IPS-18c (cell line): ENCODE results near the gene RNF144B.

Source experiments
- H3K4me3 ChIP-seq: 2 replicates; pipeline ENCODE4 v1.7.0; 2013; ENCODE audit warnings: low read depth, mild to moderate bottlenecking, low read length, moderate library complexity; ENCODE audit not compliant: insufficient read depth
- H3K9me3 ChIP-seq: one replicate; pipeline ENCODE4 v1.6.1; 2013; ENCODE audit warnings: mild to moderate bottlenecking, low read length, moderate library complexity; ENCODE audit not compliant: control insufficient read depth, insufficient read depth

The RNF144B gene

DNA sequence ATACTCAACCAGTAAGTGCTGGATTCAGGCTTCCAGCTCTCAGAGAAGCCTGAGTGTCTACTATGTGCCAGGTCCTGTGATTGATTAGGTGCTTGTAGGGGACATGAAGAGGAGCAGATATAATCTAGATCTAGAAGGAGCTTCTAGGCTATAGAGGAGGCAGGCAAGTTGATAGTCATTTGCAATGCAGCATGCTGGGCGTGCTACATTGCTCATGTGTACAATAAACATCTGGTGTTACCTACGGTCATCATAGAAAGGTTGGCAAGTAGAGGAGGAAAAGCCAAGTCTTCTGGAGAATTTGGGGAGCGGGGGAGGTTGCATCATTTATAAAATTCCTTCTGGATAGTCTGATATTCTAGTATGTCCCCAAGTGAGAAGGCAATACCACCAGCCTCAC is 33.2 kb downstream of the RNF144B start:
- Histone ChIP-seq H3K4me3 (no peak overlapping the region), H3K9me3 (no peaks in the 10 kb centered on the region)

DNA sequence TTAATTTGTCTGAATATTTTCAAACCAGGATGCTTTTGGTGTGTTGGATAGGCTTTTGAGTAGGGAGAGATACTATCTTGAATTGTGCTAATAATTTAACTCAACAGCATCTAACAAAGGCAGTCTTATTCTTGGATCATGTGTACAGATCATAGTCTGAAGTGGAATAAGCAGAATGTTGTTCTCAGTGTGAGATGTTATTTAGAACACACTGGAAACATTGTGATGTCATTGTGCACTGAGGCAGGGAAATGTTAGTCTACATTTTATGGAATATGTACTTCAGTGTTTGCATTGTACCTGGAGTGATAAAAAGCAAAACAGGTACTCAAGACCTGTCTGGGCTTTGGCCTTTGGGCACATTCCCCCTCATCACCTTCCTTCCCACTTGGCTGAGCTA is 35.0 kb downstream of the RNF144B start:
- Histone ChIP-seq H3K9me3 (no peaks in the 10 kb centered on the region), H3K4me3 (no peak overlapping the region)

DNA sequence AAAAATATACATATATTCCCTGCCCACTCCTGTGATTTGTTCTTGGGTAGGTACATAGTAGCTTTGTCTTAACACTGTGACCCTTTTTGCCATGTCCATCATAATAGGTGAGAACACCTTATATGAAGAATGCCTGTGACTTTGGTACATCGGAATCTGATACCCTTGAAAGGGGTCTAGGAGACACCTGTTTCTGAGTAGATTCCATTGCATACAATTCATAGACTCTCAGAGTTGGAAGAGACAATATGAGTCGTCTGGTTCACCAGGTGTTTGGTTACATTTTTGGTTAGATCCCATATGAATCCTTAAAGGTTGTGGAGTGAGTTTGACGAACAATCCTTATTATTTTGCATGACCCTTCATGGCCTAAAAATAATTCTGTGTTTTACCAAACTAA is 36.3 kb downstream of the RNF144B start:
- Histone ChIP-seq H3K9me3 (no peaks in the 10 kb centered on the region), H3K4me3 (no peak overlapping the region)

DNA sequence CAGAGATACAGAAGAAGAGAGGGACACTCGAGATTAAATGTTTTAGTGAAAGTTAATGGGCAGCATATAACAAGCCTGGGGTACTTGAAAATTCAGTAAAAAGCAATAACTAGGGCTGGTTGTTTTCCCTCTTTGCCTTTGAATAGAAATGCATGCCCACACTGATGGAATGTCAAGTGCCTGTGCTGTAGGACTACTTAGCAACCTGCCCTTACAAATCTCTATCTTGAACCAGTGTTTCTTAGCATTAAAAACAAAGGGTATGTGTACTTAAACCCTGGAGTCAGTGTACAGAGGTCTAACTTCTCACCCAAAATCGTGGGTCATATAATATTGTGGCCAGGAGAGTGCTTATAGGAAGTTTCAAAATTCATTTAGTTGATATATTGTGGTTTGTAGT is 37.1 kb downstream of the RNF144B start:
- Histone ChIP-seq H3K9me3 (no peaks in the 10 kb centered on the region), H3K4me3 (no peak overlapping the region)

DNA sequence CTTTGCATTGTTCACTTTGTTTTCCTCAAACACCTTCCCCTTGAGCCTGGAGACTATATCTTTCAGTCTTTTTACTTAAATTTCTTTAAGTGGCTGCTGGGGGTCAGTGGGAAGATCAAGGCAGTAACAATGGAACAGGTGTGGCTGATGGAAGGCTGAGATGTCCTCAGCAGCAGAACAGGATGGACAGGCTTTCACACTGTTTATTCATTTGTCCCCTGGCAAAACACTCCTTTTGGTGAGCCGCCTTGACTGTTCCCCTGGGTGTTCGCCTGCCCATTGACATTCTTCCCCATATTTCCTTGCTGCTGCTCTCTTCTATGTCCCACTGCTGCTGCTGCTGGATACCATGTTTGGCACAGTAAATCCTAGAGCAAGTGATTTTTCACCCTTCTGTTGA is 38.1 kb downstream of the RNF144B start:
- Histone ChIP-seq H3K4me3 (no peak overlapping the region), H3K9me3 (no peaks in the 10 kb centered on the region)

DNA sequence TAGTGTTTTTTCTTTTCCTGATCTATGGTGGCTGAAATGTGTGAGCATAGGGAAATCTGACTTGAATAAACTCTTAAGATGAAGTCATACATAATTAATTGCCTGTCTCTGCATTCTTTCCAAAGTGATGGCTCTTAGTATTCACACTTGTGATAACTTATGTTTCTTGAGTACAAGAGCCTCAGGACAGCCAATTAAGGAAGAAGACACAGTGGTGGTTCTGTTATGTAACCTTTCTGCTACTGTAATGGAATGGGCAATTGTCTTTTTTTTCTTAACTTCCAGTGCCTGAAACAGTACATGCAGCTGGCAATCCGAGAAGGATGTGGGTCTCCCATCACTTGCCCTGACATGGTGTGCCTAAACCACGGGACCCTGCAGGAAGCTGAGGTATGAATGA is 40.1 kb downstream of the RNF144B start:
- Histone ChIP-seq H3K9me3 (no peaks in the 10 kb centered on the region), H3K4me3 (no peak overlapping the region)

DNA sequence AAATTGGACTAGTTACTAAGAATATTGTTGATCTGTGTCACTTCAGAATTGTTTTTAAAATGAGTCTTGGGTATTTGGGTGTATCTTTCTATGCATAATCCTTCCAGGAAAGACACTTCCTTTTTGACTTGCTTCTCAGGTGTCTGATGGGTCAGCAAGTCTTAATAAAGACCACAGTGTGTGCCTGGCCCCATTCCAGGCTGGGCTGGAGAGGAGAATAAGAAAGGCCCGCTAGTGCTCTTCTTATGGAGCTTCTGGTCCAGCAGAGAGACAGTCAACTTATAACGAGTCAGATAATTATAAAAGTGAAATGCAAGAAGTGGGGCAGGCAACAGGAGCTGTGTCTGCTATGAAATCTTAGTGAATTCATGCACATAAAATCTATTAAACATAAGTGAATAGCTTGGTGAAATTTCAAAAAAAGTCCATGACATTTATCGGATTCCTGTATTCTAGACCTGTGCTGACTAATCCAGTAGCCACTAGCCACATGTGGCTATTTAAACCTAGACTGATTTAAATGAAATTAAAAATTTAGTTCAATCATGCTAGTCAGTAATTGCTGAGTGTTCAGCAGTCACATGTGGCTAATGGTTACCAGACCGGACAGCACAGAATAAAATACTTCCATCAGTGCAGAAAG is 42.6 kb downstream of the RNF144B start:
- Histone ChIP-seq H3K4me3 (no peak overlapping the region), H3K9me3 (no peaks in the 10 kb centered on the region)

DNA sequence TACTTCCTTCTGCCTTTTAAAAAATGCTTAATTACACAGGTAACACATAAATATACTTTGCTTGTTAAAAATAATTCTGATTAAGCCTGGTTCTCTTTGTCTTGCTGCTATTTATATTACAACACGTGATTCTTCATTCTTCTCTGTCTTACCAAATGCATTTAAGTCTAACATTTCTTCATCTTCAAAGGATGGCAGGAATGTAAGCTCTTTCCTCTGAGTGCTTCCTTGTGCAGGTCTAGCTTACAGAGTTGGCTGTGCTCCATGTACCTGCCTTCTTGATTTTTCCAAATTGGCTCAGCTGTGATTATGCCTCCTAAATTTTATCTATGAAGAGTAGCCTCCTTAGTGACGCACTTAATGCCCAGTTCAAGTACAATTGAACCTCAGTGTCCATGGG is 44.4 kb downstream of the RNF144B start:
- Histone ChIP-seq H3K4me3 (no peak overlapping the region), H3K9me3 (no peaks in the 10 kb centered on the region)

DNA sequence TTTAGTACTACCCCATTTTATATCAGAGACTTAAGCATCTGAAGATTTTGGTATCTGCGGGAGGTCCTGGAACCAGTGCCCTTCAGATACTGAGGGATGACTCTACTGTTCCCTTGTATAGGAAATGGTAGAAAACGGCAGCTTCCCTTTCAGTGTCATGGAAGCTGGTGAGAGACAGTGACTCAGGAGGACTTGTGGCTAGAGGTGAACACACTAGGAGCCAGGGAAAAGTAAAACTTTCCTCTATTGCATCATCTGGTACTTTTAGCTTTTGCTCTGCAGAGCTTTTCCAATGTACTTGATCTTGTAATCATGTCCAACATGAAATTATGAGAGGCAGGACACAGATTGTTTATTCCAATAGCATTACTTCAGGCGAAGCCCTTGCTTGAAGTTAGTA is 45.0 kb downstream of the RNF144B start:
- Histone ChIP-seq H3K4me3 (no peak overlapping the region), H3K9me3 (no peaks in the 10 kb centered on the region)

DNA sequence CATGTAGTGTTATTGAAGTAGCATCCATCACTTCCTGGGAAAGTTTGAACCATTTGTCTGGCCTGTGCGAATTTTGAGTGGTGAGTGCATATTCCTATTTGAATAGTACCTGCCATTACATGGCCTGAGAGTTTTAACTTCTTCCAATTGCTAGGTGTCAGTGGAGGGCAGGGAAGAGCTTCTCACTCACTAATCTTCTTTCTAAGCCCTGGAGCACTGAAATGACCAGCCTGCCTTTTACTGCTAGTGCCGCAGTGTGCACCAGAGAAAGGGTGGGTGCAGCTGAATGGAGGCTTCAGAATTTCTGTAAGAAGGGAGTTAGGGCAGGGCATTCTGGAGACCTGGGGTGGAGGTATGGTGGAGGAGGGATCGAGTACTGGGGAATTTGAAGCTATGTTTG is 45.5 kb downstream of the RNF144B start:
- H3K4me3 ChIP-seq: no peak overlapping the region
- H3K9me3 ChIP-seq: no peaks in the 10 kb centered on the region

DNA sequence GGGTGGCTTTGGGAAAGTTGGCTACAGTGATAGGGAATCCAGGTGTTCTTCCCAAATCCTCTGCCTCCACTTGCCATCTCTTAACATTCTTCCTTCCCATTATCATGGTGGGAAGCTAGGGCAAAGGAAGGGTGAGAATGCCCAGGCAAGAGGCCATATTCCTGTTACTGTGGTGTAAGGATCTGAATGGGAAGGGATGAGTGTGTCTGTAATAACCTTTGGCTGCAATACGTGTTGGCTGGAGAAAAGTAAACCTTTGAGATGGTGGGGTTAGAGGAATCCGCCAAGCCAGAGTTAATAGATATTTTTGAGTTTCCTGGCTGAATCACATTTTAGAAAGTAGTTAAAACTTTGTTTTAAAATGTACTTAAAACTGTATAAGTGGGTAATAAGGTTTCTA is 45.9 kb downstream of the RNF144B start:
- no peaks in the 10 kb centered on the region for H3K9me3 ChIP-seq
- no peak overlapping the region for H3K4me3 ChIP-seq

DNA sequence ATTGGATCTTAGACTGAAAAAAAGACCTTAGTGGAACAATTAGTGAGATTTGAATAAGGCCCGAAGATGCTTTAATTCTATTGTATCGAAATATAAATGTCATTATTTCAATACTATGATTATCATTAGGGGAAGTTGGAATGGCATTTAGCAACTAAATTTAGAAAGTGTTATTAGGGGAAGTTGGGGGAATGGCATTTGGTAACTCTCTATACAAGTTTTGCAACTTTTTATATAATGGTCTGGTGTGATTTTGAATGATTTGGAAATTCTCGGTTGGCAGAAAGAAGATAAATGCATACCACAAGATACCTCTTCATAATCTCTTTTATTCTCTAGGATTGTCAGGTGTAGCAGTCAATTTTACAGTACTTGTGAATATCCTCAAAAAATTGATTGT is 49.2 kb downstream of the RNF144B start:
- H3K9me3 ChIP-seq: no peaks in the 10 kb centered on the region
- H3K4me3 ChIP-seq: no peak overlapping the region

DNA sequence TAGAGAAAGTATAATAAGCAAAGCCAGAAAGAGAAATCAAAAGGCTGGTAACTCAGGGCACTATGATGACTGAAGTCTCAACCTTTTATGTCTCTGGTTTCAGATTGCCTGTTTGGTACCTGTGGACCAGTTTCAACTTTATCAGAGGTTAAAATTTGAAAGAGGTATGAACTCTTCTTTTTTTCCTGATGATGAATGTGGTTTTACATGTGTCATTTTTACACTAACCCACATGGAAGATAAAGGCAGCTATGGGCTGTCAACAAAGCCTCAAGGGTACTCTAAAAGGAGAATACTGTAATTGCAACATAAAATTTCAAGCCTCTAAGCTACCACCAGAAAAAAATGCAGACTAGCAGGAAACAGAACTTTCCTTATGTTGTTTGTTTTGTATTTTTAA is 52.4 kb downstream of the RNF144B start:
- Histone ChIP-seq H3K4me3 (no peak overlapping the region), H3K9me3 (no peaks in the 10 kb centered on the region)

DNA sequence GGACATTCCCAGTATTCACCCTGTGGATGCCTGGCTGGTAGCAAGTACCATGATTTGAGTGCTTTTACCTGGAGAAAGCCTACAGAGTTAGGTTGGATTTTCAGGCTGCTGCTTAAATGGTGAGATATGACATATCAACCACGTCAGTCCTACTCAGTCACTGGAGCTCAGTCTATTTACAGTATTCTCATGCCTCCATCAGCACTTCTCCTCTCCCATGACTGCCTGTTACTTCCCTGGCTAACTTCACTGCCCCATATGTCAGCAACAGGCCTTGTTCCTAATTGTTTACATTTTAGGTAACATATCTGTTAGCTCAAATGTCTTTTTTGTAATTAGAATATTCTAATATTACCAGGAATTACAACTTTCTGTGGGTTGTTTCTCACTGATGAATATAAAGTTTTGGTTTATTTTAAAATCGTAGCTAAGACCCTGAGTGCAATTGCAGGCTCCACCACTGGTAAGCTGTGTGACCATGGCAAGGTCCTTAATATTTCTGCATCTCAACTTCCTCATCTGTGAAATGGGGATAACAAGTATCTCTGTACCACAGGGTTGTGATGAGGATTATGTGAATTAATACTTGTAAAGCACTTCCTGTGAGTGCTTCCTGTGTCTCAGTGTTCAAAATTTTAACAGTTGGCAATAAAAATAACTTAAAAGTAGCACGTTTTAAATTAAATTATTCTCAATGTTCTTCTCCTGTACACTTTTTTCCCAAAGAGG is 54.3 kb downstream of the RNF144B start:
- Histone ChIP-seq H3K4me3 (no peak overlapping the region), H3K9me3 (no peaks in the 10 kb centered on the region)

DNA sequence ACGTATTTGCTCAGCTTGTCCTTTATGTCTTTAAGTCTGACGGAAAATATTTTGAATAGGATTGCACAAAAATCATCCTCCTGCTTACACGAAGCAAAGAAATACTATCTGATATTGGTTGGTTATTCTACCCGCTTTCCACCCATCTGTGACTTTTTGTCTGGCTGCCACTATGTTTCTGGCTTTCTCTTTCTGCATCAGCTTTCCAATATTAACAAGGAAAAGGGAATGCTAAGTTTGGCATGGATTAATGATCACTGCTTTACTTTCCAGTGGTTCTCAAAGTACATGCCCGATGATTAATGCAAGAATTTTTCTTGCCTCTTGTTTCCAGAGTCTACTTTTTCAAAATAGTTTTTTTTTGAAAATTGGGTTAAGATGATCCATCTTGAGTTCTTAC is 57.0 kb downstream of the RNF144B start:
- H3K4me3 ChIP-seq: no peak overlapping the region
- H3K9me3 ChIP-seq: no peaks in the 10 kb centered on the region

DNA sequence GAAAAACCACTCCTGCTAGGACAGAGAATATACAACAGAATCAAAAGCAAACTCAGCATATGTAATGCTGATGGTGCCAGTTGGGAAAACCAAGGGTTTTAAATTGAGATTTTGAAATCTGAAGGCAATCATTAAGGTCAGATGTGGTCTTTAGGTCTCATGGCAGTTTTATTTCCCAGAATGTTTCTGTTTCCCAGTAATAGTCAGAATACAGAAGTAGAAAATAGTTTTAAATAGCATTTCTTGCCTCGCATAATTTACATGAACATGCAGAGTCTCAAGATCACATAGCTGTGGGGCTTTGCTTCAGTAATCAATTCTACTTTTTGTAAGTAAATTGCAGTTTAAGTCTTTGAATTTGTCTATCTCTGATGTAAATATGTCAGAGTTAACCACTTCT is 58.1 kb downstream of the RNF144B start:
- H3K4me3 ChIP-seq: no peak overlapping the region
- no peaks in the 10 kb centered on the region for H3K9me3 ChIP-seq

DNA sequence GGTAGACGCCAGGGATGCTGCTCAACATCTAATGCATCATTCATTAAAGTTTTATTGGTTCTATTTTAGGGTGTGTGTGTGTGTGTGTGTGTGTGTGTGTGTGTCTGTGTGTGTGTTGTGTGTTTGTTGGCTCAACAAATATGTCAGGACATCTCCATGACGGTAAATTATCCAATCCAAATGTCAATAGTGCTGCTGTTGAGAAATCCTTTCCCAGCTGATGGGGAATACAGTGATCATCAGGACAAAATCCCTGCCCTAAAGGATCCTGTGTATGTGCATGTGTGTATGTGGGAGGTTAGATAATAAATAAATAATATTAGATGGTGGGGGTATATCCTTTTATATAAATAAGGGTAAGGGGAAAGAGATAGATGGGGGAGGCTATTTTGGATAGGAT is 59.6 kb downstream of the RNF144B start:
- Histone ChIP-seq H3K4me3 (no peak overlapping the region), H3K9me3 (no peaks in the 10 kb centered on the region)

DNA sequence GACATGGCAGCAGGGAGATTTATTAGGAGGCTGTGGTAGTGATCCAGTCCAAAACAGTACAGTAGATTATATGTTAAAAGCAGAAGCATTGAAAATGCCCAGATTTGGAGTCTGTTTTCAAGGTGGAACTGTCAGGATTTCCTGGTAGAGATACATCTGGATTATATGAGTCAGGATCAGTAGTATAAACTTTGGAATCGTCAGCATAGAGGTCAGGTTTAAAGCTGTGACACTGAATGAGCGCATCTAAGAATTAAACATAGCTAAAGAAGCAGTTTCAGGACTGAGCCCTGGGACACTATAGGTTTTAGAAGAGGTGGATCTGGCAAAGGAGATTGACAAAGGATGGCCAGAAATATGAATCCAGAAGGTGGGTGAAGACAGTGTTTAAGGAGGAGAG is 60.4 kb downstream of the RNF144B start:
- no peak overlapping the region for H3K4me3 ChIP-seq
- H3K9me3 ChIP-seq: no peaks in the 10 kb centered on the region

DNA sequence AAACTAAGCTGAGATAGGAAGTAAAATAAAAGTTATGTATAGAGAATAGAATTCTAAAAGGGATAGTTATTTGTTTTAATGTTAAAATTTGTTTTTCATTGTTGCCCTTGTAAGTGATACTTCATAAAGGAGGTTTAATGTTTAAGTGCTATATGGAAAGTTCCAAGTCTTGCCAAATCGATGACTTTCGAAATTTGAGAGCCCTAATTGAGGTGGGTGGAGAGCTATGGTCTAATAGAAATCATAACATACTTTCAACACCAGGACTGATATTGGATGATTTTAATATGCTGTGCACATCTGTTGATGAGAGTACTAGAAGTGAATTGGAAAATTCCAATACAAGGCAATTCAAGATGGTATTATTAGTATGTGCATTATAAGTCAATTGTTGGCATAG is 64.6 kb downstream of the RNF144B start:
- H3K4me3 ChIP-seq: no peak overlapping the region
- H3K9me3 ChIP-seq: no peaks in the 10 kb centered on the region
